Esophagus squamous epithelium (tissue), 4 donors: Measurements from ENCODE around the gene TNFSF12.

ENCODE experiments used
- CTCF ChIP-seq, 6 experiments: fragments of 450-650 bp in 4 of 6; fragments of 200-600 bp in 2 of 6; sonication (generic) in 2 of 6; IDR thresholded peaks; one replicate each; pipeline ENCODE4 v1.5.1; 2016 to 2019; ENCODE audit warnings: antibody characterized with exemption in 6 of 6, mild to moderate bottlenecking in 4 of 6, moderate library complexity in 4 of 6
- POLR2A ChIP-seq, 4 donors: fragments of 450-650 bp; IDR thresholded peaks; one replicate each; pipeline ENCODE4 v1.6.1; 2017; ENCODE audit warnings: antibody characterized with exemption in 4 of 4, mild to moderate bottlenecking in 4 of 4, moderate library complexity in 3 of 4

DNA sequence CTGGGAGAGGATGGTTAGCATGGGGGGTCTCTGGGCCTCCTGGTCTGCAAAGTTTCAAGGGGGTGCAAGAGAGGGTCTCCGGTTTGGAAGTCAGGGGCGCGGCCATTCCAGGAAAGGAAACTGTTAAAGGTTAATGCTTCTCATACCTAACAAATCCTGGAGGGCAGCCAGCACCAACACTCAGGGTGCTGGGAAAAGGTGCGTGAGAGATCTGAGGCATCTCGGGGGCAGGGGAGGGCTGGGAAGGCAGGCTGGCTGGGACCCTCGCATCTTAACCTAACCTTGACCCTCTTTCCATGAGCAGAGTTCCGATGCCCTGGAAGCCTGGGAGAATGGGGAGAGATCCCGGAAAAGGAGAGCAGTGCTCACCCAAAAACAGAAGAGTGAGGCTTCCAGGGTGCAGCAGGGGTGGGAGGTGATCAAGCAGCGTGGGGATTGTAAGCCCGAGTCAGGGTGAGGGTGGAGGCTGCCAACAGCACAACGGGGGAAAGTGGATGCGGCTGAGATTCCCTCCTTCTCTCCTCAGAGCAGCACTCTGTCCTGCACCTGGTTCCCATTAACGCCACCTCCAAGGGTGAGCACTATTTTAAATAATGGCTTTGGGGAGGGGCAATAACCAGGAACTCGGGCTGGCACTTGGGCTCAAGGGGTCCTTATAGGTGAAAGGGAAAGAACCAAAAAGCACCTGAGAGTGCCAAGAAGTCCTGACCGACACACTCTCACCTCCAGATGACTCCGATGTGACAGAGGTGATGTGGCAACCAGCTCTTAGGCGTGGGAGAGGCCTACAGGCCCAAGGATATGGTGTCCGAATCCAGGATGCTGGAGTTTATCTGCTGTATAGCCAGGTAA lies 10.7 kb downstream of the TNFSF12 start:
- TF ChIP-seq CTCF (IDR thresholded peaks at IDR 0.05) = no peak
- no peak for TF ChIP-seq POLR2A (IDR thresholded peaks at IDR 0.05)
